WTC11 (cell line): ENCODE data around the gene PARP3.

Source experiments
- ETV6 ChIP-seq: sonication (generic); formaldehyde crosslinking; IDR thresholded peaks from 2 replicates; pipeline ENCODE4 v1.8.1; 2022; ENCODE audit warnings: mild to moderate bottlenecking, missing genetic modification reagents
- GABPB1 ChIP-seq: sonication (generic); formaldehyde crosslinking; IDR thresholded peaks from 2 replicates; pipeline ENCODE4 v1.8.1; 2023; ENCODE audit warnings: mild to moderate bottlenecking, missing genetic modification reagents
- MXD4 ChIP-seq: fragments of 250-450 bp; sonication (Bioruptor Pico); IDR thresholded peaks from 2 replicates; pipeline ENCODE4 v1.8.0; 2021; ENCODE audit warnings: mild to moderate bottlenecking, moderate library complexity, borderline replicate concordance
- NR3C1 ChIP-seq: sonication (generic); formaldehyde crosslinking; conservative IDR thresholded peaks from 2 replicates; pipeline ENCODE4 v1.8.1; 2023; ENCODE audit warnings: low read depth, mild to moderate bottlenecking, missing genetic modification reagents
- SP1 ChIP-seq: sonication (generic); formaldehyde crosslinking; conservative IDR thresholded peaks from 2 replicates; pipeline ENCODE4 v1.8.1; 2022; ENCODE audit warnings: missing genetic modification reagents
- TEAD4 ChIP-seq: sonication (generic); formaldehyde crosslinking; IDR thresholded peaks from 2 replicates; pipeline ENCODE4 v1.8.0; 2022; ENCODE audit warnings: mild to moderate bottlenecking, missing genetic modification reagents
- ZNF512 ChIP-seq: sonication (generic); formaldehyde crosslinking; IDR thresholded peaks from 2 replicates; pipeline ENCODE4 v1.8.1; 2022; ENCODE audit warnings: missing genetic modification reagents, borderline replicate concordance
- TF ChIP-seq, protein P1 (sequence below): fragments of 200-600 bp; IDR thresholded peaks from 2 replicates; pipeline ENCODE4 v1.8.0; 2022; ENCODE audit warnings: antibody characterized with exemption

DNA sequence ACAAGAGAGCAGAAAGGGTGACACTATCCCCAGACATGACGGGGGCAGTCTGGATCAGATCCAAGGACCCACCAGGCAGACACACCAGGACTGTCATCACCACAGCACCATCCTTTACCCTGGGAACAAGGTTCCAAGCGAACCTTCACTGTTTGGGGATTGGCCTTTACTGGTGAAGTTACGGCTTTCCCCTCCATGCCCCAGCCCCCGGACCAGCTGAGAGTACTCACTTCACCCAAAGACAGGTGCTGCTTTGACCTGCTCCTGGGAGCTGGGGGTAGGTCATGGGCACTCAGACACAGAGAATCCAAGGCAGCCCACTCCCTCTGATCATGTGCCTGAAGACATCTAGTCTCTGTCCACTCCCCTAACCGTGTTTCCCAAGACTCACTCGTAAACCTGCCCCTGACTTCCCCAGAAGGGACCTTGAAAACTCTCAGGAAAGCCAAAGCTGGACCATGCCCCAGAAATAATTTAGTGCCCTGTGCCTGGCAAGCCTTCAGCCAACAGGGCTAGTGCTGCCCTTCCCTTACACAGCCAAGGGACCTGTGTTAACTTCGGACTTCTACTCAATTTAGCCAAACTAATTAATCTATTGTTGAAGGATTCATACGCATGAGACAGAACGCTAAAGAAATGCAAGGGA, 3.3 kb upstream of the PARP3 start:
- TF ChIP-seq, protein P1, sequence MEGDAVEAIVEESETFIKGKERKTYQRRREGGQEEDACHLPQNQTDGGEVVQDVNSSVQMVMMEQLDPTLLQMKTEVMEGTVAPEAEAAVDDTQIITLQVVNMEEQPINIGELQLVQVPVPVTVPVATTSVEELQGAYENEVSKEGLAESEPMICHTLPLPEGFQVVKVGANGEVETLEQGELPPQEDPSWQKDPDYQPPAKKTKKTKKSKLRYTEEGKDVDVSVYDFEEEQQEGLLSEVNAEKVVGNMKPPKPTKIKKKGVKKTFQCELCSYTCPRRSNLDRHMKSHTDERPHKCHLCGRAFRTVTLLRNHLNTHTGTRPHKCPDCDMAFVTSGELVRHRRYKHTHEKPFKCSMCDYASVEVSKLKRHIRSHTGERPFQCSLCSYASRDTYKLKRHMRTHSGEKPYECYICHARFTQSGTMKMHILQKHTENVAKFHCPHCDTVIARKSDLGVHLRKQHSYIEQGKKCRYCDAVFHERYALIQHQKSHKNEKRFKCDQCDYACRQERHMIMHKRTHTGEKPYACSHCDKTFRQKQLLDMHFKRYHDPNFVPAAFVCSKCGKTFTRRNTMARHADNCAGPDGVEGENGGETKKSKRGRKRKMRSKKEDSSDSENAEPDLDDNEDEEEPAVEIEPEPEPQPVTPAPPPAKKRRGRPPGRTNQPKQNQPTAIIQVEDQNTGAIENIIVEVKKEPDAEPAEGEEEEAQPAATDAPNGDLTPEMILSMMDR, result no peak
- no peak for TF ChIP-seq TEAD4 (CRISPR knock-in tag)
- no peak for TF ChIP-seq SP1 (CRISPR knock-in tag)
- TF ChIP-seq ETV6, result no peak
- no peak for TF ChIP-seq MXD4 (CRISPR knock-in tag)
- no peak for TF ChIP-seq NR3C1 (CRISPR knock-in tag)
- TF ChIP-seq GABPB1 (CRISPR knock-in tag), result no peak
- no peak for TF ChIP-seq ZNF512
